GM18517 (cell line): ENCODE data around the gene JMJD4.
A peak's percentile ranks its signal among the peaks of the same experiment; 100 is the strongest.

Experiments used
- ATAC-seq: cut with Tn5 transposase; IDR thresholded peaks from one replicate; pipeline ENCODE4 v1.9.1; 2021; ENCODE audit warnings: mild to moderate bottlenecking, moderate library complexity; ENCODE audit not compliant: unreplicated experiment

Gene JMJD4

GRCh38 chr1:227734856-227735538 lies at the start of gene JMJD4, which contains the start of gene SNAP47:
JMJD4 (minus strand) TSS chr1:227735302; CDS start chr1:227735273, 29 bp downstream.
SNAP47 (plus strand) TSS chr1:227735435; CDS start chr1:227747737, 12,302 bp downstream.
- ATAC-seq = peak; percentile 93

GRCh38 chr1:227782226-227782625 lies 47.1 kb upstream of the JMJD4 start:
- no peak for ATAC-seq

- no peak for ATAC-seq
These were observed 46.3 kb upstream of the JMJD4 start for GRCh38 chr1:227781314-227781930.

GRCh38 chr1:227780101-227781044 lies 45.3 kb upstream of the JMJD4 start:
- no peak for ATAC-seq

GRCh38 chr1:227779685-227780084 lies 44.6 kb upstream of the JMJD4 start:
- ATAC-seq = no peak

GRCh38 chr1:227779021-227779441 lies 43.9 kb upstream of the JMJD4 start:
- ATAC-seq = no peak

- ATAC-seq = no peak
These were observed 43.4 kb upstream of the JMJD4 start for GRCh38 chr1:227778401-227778947.

GRCh38 chr1:227777646-227778045 lies 42.5 kb upstream of the JMJD4 start:
- ATAC-seq = no peak

- no peak for ATAC-seq
These were observed 42.1 kb upstream of the JMJD4 start for GRCh38 chr1:227777156-227777555.

GRCh38 chr1:227776331-227776771 lies 41.2 kb upstream of the JMJD4 start:
- ATAC-seq = no peak

GRCh38 chr1:227775841-227776240 lies 40.7 kb upstream of the JMJD4 start:
- ATAC-seq = no peak

- ATAC-seq = no peak
These were observed 39.9 kb upstream of the JMJD4 start for GRCh38 chr1:227774821-227775661.

GRCh38 chr1:227774051-227774731 lies 39.1 kb upstream of the JMJD4 start:
- no peak for ATAC-seq

GRCh38 chr1:227773558-227773957 lies 38.5 kb upstream of the JMJD4 start:
- no peak for ATAC-seq

GRCh38 chr1:227771771-227772170 lies 36.7 kb upstream of the JMJD4 start:
- no peak for ATAC-seq

GRCh38 chr1:227771326-227771725 lies 36.2 kb upstream of the JMJD4 start:
- ATAC-seq = no peak

- ATAC-seq = no peak
These were observed 35.7 kb upstream of the JMJD4 start for GRCh38 chr1:227770812-227771211.

- no peak for ATAC-seq
These were observed 34.9 kb upstream of the JMJD4 start for GRCh38 chr1:227769936-227770494.
